Parathyroid adenoma (tissue), 2 donors: Measurements from ENCODE around the gene FUT6.
"Not testable (repeated sequence)": the region's sequence is repeated elsewhere in the genome, so short reads cannot be mapped to it uniquely, and the experiment has no call there.

Source experiments
- H2AFZ ChIP-seq: fragments of 300-600 bp; sonication (generic); one replicate; pipeline ENCODE4 v1.7.0; 2017; ENCODE audit warnings: antibody characterized with exemption, mild to moderate bottlenecking
- H3K27ac ChIP-seq: fragments of 300-600 bp; sonication (generic); one replicate; pipeline ENCODE4 v1.7.0; 2017
- H3K27me3 ChIP-seq: fragments of 300-600 bp; sonication (generic); one replicate; pipeline ENCODE4 v1.7.0; 2017; ENCODE audit warnings: low read length; ENCODE audit not compliant: control insufficient read depth, insufficient read depth
- H3K36me3 ChIP-seq: fragments of 300-600 bp; sonication (generic); one replicate; pipeline ENCODE4 v1.7.0; 2017; ENCODE audit warnings: low read length; ENCODE audit not compliant: control insufficient read depth, insufficient read depth
- H3K4me1 ChIP-seq: fragments of 300-600 bp; sonication (generic); one replicate; pipeline ENCODE4 v1.7.0; 2017; ENCODE audit warnings: control low read depth
- H3K4me2 ChIP-seq: fragments of 300-600 bp; sonication (generic); one replicate; pipeline ENCODE4 v1.7.0; 2017; ENCODE audit warnings: low read length
- H3K4me3 ChIP-seq: fragments of 300-600 bp; sonication (generic); one replicate; pipeline ENCODE4 v1.7.0; 2017; ENCODE audit warnings: low read depth, low read length
- H3K79me2 ChIP-seq: fragments of 300-600 bp; sonication (generic); one replicate; pipeline ENCODE4 v1.7.0; 2017; ENCODE audit warnings: control low read depth
- H3K9ac ChIP-seq: fragments of 300-600 bp; sonication (generic); one replicate; pipeline ENCODE4 v1.7.0; 2017; ENCODE audit warnings: mild to moderate bottlenecking
- H3K9me3 ChIP-seq: fragments of 300-600 bp; sonication (generic); one replicate; pipeline ENCODE4 v1.7.0; 2017; ENCODE audit warnings: low read length; ENCODE audit not compliant: control insufficient read depth
- TF ChIP-seq, protein P1 (sequence below): fragments of 300-600 bp; sonication (generic); IDR thresholded peaks from one replicate; pipeline ENCODE4 v1.7.0; 2017; ENCODE audit warnings: antibody characterized with exemption, mild to moderate bottlenecking
- donor health status: primary hyperparathyroidism.

The FUT6 gene

GRCh38 chr19:5782322-5782721, 57.2 kb downstream of the FUT6 start:
- no peak overlapping the region for H3K27ac ChIP-seq

DNA sequence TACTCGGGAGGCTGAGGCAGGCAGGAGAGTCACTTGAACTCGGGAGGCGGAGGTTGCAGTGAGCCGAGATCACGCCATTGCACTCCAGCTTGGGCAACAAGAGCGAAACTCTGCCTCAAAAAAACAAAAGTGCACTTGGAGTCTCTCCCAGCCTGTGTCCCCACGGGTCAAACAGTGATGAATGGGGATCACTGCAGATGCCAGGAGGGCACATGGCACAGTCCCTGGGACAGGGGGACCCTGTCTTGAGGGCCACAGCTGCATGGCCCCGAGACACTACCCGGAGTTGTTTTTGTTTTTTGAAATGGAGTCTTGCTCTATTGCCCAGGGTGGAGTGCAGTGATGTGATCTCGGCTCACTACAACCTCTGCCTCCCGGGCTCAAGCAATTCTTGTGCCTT, 58.6 kb downstream of the FUT6 start:
- H3K9ac ChIP-seq, H3K27me3 ChIP-seq, H3K79me2 ChIP-seq, H3K4me3 ChIP-seq, H3K36me3 ChIP-seq, H3K27ac ChIP-seq, H3K4me1 ChIP-seq, H3K9me3 ChIP-seq, H2AFZ ChIP-seq, H3K4me2 ChIP-seq: not testable (repeated sequence)

More at GRCh38 chr19:5782322-5782721, 57.2 kb downstream of the FUT6 start:
- Histone ChIP-seq H3K4me1 (no peaks in the 10 kb centered on the region), H3K36me3 (no peaks in the 10 kb centered on the region), H3K27me3 (no peaks in the 10 kb centered on the region), H3K4me3 (no peak overlapping the region), H3K4me2 (no peak overlapping the region), H3K9me3 (no peaks in the 10 kb centered on the region), H3K9ac (no peak overlapping the region), H2AFZ (no peak overlapping the region), H3K79me2 (no peaks in the 10 kb centered on the region)
- TF ChIP-seq, protein P1, sequence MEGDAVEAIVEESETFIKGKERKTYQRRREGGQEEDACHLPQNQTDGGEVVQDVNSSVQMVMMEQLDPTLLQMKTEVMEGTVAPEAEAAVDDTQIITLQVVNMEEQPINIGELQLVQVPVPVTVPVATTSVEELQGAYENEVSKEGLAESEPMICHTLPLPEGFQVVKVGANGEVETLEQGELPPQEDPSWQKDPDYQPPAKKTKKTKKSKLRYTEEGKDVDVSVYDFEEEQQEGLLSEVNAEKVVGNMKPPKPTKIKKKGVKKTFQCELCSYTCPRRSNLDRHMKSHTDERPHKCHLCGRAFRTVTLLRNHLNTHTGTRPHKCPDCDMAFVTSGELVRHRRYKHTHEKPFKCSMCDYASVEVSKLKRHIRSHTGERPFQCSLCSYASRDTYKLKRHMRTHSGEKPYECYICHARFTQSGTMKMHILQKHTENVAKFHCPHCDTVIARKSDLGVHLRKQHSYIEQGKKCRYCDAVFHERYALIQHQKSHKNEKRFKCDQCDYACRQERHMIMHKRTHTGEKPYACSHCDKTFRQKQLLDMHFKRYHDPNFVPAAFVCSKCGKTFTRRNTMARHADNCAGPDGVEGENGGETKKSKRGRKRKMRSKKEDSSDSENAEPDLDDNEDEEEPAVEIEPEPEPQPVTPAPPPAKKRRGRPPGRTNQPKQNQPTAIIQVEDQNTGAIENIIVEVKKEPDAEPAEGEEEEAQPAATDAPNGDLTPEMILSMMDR = no peak
